CD4-positive, alpha-beta T cell treated with Interleukin-4 for 4 hours (primary cell): ENCODE results near the gene SLITRK3.
"Not testable (repeated sequence)": the region's sequence is repeated elsewhere in the genome, so short reads cannot be mapped to it uniquely, and the experiment has no call there.

ENCODE experiments used
- DNase-seq: peaks from one replicate; pipeline ENCODE4 v3.0.0-alpha.2; 2020

The SLITRK3 gene

DNA sequence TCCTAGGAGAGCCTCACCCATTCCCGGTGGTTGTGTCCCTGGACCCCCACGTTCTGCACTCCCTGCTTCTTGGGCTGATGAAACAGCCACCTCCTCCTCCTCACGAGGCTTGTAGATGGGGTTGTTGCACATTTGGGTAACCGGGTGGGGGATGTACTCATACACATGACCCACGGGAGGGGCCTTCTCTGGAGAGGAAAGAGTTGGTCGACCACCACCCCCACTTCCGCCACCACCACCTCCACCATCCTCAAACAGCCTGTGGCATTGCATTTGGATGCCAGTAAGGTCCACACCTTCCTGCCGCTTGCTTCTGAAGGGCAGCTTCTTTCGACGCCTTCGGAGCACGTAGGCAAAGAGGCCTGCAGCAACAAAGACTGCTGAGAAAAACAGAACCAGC, 7.7 kb downstream of the SLITRK3 start:
- DNase-seq, result no peak

DNA sequence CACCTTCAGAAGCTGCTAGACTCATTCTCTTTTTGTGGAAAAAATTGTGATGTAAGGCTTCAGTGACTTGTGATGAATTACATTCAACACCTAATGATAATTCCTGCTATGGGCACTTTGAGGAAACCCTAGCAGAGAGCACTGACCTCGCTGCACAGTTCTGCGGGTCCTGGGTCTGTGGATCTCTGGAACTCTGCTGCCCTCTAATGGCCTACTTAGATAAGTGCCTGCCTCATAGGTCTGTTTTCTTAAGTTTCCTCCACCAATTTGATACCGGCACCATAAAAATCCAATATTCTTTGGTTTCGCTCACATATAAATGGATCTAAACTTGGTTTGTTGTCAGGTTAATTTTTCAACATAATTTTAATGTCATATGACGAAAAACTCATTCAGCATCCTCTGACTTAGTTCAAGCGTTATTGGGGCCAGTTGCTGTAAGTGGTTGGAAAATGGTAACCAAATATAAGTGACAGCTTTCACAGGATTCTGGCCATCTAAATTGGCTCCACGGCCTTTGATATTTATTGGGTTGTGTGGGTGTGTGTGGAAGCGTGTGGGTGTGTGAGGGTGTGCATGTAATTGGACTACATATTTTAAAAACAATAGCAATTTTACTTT, 10.4 kb downstream of the SLITRK3 start:
- DNase-seq, result peak; percentile 10

DNA sequence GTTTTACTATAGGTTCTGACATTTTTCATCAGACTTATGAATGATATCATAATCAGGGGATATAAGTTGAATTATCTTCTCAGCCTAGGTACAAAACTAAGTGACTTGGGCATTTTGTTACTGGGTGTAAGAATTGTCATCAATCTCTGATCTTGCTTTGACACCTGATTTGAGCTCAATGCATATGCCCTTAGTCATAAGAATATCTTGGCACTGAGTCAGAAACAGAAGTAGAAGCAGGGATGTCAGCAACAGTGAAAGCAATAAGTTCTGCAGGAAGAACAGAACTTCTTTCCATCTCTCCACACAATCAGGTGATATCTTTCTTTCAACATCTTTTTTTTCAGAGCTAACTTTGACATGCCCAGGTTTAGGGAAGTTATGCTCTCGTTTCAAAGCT, 14.6 kb downstream of the SLITRK3 start:
- no peak for DNase-seq

DNA sequence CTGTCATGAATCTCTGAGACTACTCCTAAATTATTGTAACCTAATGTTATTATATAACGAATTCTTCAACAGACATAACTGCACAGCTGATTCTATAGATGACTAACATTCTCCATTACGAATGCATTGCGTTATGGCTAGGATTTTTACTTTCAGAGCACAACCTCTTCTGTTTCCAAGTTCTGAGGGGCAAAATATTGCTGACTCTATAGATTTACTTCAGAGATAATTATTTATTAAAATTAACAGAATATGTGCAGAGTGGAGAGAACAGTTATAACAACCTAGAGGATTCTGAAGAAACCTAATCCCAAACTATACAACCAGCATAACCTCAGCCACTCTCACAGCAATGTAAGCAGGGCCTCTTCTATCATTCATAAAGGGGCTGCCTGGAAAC, 25.9 kb downstream of the SLITRK3 start:
- no peak for DNase-seq

- no peak for DNase-seq
Measured at GRCh38 chr3:165169368-165169767, 26.8 kb downstream of the SLITRK3 start.

- no peak for DNase-seq
Measured at GRCh38 chr3:165162883-165163282, 33.3 kb downstream of the SLITRK3 start.

DNA sequence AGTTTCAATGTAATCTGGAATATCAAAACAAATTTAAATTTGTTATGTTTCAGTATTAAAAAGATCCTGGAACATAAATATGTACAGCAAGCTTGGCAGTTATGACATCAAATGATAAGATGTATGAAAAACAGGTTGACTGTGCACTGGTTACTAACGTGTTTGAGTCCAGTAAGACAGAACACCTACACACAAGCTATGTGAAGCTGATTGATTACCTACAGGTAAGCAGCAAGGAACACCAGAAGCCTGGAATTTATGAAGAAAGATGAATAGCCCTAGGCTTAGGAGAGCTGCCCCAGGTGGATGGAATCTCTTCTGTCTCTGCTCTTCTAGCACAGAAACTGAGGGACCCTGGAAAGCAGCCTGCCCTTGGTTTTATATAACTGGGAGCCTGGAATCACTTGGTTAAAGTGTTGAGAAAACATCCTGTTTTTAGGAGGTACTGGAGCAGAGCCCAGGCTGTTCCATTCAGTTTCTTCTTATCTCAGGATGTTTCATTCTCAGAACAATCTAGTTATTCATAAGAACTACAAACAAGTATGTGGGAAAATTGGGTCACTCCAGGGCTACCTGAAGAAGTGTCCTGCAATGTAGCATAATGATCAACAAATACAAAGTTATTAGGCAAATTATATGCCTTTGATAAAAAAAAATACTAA, 36.3 kb downstream of the SLITRK3 start:
- no peak for DNase-seq

DNA sequence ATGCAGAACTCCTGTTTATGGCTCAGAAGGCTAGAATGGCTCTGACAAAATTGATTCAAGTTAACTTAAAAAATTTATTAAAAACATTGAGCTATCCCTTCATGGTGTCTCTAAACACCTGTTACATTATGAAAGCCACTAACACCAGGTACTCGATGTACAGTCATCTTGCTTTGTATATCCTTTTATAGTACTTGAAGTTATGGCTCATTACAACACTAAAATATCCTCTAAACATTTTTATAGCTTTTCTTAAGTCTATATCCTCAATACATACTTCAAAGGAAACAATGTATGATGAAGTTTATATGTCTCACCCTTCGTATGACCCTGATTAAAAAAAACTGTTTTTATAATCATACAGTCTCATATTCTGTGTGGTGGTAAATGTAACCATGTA, 38.2 kb downstream of the SLITRK3 start:
- DNase-seq, result no peak

DNA sequence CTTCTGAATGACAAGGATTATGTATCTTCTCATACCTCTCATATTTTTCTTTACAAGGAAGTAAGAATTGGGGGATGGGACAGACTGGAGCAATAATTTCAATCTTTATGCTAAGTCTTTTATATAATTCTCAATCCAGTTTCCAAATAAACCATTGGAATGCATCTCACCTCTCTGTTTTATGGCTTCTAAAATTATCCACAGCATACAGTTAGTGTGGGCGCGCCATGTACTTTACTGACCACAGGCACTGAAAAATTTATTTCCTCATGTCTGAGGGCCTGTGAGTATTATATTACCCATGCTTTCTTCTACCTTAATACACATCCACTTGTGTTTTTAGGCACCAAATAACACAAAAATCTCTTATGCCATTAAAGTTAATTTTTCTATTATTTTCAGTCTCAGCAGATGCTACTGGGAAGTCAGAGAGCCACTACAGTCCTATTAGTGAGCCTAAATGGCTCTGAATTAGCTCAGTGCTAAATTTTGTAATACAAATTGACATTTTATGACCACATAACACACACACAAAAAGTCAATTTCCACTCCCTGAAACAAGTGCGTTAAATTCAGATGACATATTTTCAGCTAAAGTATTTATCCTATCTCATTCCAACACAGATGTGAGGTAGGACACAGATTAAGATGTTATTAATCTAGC, 39.3 kb downstream of the SLITRK3 start:
- DNase-seq, result no peak

DNA sequence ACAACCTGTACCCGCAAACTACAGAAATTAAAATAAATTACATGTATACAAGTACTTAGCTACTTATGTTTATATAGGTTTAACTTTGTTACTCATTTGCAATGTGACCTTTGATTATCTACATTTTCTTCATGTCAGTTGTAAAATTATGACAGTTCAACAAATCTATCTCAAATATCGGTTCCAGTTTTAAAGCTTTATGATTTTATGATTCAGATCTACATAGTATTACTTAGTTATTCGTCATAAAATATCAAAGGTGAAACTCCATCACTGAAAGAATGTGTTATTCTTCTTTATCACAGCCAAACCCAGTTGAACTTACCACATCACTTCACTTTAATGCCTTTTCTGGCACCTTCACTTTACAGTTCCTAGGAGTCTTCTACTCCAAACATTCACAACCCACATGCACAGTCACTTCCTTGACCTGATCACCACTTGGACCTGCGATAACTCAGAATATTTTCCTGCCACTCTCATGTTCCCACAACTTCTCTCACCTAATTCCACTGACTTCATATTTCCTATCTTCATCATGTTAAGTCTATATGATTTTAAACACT, 47.2 kb downstream of the SLITRK3 start:
- no peak for DNase-seq

DNA sequence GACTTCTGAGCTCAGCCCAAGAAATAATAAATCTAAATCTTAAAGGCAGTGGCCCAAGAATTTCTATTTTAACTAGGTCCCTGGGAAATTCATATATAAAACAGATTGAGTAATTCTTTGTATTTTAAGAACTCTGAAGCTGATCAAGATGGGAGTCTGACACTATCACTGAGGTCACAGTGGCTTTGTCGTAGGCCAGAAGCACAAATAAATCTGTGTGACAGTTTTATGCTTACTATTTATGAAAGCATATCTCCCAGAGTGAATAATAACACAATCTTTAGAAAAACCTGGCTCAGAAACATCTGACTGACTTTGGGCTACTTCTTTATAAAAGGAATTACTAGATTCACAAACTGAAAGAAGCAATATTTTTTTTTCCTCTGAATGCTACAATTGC, 51.9 kb downstream of the SLITRK3 start:
- DNase-seq, result no peak

- DNase-seq, result not testable (repeated sequence)
Measured at GRCh38 chr3:165139918-165140317, 56.3 kb downstream of the SLITRK3 start.
